ELR (cell line): ENCODE measurements around the gene HES2.
A peak's percentile ranks its signal among the peaks of the same experiment; 100 is the strongest.
"Not testable (repeated sequence)": the region's sequence is repeated elsewhere in the genome, so short reads cannot be mapped to it uniquely, and the experiment has no call there.

Experiments used
- DNase-seq: peaks from one replicate; pipeline ENCODE4 v3.0.0-alpha.2; 2015; ENCODE audit warnings: low read depth

The HES2 gene

DNA sequence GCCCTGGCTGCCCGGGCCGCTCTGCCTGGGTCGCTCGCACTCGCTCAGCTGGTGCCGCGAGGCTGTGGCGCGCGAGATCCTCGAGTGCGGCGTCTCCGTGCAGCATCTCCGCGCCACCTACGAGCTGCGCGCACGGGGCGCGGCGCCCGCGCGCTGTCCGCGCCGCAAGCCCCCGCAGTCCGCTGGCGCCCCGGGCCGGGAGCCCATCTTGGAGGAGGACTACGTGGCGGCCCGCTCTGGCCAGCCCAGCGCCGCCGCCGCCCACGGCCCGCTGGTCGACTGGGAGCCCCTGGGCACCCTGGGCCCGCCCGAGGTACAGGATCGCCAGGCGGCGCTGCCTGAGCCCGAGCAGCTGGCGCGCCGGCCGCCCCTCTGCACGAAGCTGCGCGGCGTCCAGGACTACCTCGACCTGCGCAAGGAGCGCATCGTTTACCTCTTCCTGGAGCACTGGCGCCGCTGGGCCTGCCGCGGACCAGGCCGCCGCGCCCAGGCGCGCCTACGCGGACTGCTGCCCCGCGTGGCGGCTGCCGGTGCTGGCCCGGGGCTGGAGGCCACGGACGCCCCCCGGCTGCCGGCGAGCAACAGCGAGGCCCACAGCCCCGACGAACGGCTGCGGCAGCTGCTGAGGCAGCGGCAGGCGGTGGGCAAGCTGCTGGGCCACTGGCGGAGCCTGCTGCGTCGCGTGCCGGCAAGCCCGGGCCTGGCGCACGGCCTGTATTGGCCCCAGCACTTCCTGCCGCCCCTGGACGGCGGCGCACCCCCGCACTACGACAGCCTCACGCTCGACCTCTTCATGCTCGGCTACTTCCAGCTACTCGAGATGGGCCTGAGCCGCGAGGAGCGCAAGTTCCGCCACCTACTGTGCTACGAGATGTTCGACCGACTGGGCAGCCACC, 35.4 kb upstream of the HES2 start:
- peak; percentile 19 for DNase-seq

GRCh38 chr1:6453895-6454855, 34.5 kb upstream of the HES2 start:
- DNase-seq = not testable (repeated sequence)

- no peak for DNase-seq
These were observed 31.2 kb upstream of the HES2 start for GRCh38 chr1:6450943-6451373.

DNA sequence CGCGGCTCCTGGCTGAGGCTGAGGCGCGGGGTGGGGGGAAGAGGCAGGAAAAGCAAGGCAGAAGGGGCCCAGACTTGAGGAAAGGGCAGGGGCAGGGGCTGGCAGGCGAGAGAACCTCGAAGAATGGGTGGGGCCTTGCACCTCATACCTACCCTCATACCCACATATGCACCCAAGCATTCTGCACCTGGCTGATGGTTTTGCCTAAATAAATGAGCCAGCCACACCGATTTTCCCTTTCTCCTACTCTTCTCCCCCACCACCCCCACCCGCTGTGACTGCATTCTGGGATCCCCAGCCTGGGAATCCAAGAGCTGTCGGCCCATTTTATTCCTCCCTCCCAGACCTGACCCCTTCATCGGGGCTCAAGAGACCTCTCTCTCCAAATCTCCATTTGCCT, 30.8 kb upstream of the HES2 start:
- DNase-seq = not testable (repeated sequence)

GRCh38 chr1:6450005-6450450, 30.3 kb upstream of the HES2 start:
- DNase-seq = no peak

- DNase-seq = peak; percentile 31
These were observed 29.3 kb upstream of the HES2 start for GRCh38 chr1:6448749-6449631.

- DNase-seq = no peak
These were observed 28.4 kb upstream of the HES2 start for GRCh38 chr1:6447818-6448748.

GRCh38 chr1:6447016-6447817, 27.5 kb upstream of the HES2 start:
- no peak for DNase-seq

- no peak for DNase-seq
These were observed 26.9 kb upstream of the HES2 start for GRCh38 chr1:6446665-6447015.

DNA sequence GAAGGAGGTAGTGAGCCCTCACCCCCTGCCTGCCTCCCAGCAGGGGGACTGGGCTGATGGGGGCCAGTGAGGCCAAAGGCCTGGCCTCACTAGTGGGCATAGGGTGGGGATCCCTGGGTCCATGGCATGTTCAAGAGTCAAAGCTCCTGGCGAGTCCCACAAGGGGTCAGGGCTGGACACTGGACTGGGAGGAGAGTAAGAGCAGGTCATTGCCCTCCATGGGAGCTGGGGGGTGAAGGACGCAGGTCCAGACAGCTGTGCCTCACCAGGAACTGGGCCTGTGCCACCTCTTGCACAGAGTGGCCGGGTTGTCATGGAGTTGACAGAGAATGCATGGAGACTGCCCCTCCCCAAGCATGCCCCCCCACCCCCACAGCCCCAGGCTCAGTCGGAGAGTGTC, 26.2 kb upstream of the HES2 start:
- DNase-seq = not testable (repeated sequence)

DNA sequence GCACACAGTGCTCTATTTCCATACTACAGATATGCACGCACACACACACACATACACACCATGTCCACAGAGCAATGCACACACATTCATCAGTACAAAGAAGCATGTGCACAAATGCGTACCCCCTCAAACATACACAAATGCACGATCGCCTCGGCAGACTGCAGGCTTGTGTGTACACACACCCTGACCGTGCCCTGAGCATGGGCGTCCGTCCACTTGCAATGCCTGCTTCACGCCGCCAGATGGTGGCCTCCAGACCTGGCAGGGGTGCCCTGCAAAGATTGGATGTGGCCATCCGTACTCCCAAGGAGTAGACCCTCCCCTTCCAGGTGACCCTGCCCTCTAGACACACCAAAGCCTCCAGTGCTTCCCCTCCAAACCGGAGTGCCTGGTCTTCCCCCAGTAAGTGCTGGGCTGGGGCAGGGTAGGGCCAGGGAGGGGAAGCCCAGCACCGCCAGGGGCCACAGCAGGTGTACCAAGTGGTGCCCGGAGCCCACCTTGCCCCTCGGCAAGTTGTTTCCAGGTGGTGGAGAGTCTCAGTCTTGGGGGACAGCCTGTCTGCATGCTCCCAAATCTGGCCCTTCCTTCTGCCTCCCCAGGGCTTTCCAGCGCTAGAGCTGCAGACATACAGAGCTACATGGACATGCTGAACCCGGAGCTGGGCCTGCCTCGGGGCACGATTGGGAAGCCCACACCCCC, 25.5 kb upstream of the HES2 start:
- DNase-seq = peak; percentile 63

DNA sequence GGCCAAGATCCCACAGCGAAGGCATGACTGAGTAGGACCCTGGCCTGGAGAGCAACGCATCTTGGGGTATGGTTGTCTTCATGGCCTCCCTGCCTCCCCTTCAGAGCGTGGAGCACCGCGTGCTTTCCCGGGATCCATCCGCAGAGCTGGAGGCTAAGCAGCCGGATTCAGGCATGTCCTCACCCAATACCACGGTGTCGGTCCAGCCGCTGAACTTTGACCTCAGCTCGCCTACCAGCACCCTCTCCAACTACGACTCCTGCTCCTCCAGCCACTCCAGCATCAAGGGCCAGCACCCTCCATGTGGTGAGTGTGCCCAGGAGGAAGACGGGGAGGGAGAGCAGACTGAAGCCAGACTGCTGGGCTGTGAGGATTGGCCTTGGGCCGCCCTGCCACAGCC, 24.7 kb upstream of the HES2 start:
- no peak for DNase-seq

- DNase-seq = no peak
These were observed 23.8 kb upstream of the HES2 start for GRCh38 chr1:6443339-6444115.

GRCh38 chr1:6441586-6441985, 21.9 kb upstream of the HES2 start:
- no peak for DNase-seq

DNA sequence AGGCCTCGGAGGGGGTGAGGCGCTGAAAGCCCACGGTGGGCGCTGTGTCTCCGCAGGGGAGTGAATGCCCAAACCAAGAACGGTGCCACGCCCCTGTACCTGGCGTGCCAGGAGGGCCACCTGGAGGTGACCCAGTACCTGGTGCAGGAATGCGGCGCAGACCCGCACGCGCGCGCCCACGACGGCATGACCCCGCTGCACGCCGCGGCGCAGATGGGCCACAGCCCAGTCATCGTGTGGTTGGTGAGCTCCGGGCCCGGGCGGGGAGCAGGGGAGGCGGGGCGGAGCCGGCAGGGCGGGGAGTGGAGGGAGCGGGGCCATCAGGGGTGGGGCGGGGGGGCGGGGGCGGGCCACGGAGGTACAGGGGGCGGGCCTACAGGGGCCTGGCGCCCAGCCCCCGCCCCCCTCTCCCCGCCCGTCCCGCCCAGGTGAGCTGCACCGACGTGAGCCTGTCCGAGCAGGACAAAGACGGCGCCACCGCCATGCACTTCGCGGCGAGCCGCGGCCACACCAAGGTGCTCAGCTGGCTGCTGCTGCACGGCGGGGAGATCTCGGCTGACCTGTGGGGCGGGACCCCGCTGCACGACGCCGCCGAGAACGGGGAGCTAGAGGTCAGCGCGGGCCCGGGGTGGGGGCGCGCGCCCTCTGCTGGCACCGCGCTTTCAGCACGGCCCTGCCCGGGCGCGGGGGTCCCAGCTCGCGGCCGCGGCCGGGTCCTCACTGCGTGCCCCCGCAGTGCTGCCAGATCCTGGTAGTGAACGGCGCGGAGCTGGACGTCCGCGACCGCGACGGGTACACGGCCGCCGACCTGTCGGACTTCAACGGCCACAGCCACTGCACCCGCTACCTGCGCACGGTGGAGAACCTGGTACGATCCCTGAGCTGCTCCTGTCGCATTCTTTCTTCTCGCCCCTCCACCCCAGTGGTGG, 20.7 kb upstream of the HES2 start:
- peak; percentile 64 for DNase-seq

GRCh38 chr1:6438047-6438525, 18.4 kb upstream of the HES2 start:
- DNase-seq = peak; percentile 64
